ENCODE measurements around the gene SENP3.

SENP3 gene

GRCh38 chr17:7548585-7549400, 12.9 kb upstream of the SENP3 start, which contains the start of gene TNFSF12:
Gene TNFSF12, plus strand, starts transcription at chr17:7549058. Its CDS starts 96 bp downstream, at chr17:7549154.
- TF ChIP-seq CTCF (IDR thresholded peaks at IDR 0.05; ENCODE audit: borderline replicate concordance, control extremely low read depth, extremely low read depth, insufficient read depth, missing control alignments): no peak
- in situ Hi-C loops (cut with MboI; ENCODE audit: low sequenced_read_pairs, unreplicated experiment): no loop called here
- peak; percentile 84 for DNase-seq (ENCODE audit: low spot score)

- in situ Hi-C loops (cut with MboI; ENCODE audit: low sequenced_read_pairs, unreplicated experiment): no loop called here
- no peak for TF ChIP-seq CTCF (IDR thresholded peaks at IDR 0.05; ENCODE audit: borderline replicate concordance, control extremely low read depth, extremely low read depth, insufficient read depth, missing control alignments)
- no peak for DNase-seq (ENCODE audit: low spot score)
Measured at GRCh38 chr17:7549401-7550055, 12.2 kb upstream of the SENP3 start.

DNA sequence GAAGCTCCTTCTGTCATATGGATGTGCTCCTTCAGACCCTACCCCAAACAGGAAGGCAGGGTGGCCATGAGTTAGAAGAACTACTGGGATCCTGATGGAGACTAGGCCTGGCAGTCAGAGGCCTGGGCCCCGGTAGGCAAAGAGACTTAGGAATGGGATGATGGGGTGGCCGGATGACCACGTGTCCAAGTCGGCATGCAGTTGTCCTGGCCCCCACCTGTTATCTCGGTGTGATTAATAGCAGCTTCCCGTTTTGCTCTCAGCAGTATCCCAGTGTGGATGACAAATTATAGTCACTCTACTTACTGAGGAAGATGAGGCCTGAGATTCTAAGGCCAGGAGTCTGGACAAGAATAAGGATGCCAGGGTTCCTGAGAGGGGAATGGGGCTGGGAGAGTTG, 11.4 kb upstream of the SENP3 start:
- no peak for TF ChIP-seq CTCF (IDR thresholded peaks at IDR 0.05; ENCODE audit: borderline replicate concordance, control extremely low read depth, extremely low read depth, insufficient read depth, missing control alignments)
- DNase-seq (ENCODE audit: low spot score): no peak
- in situ Hi-C loops (cut with MboI; ENCODE audit: low sequenced_read_pairs, unreplicated experiment): no loop called here

- no peak for TF ChIP-seq CTCF (IDR thresholded peaks at IDR 0.05; ENCODE audit: borderline replicate concordance, control extremely low read depth, extremely low read depth, insufficient read depth, missing control alignments)
- in situ Hi-C loops (cut with MboI; ENCODE audit: low sequenced_read_pairs, unreplicated experiment): no loop called here
- DNase-seq (ENCODE audit: low spot score): no peak
Measured at GRCh38 chr17:7551396-7551795, 10.3 kb upstream of the SENP3 start.

- DNase-seq (ENCODE audit: low spot score): peak; percentile 64
- TF ChIP-seq CTCF (IDR thresholded peaks at IDR 0.05; ENCODE audit: borderline replicate concordance, control extremely low read depth, extremely low read depth, insufficient read depth, missing control alignments): no peak
- in situ Hi-C loops (cut with MboI; ENCODE audit: low sequenced_read_pairs, unreplicated experiment): no loop called here
Measured at GRCh38 chr17:7552621-7553051, 9.1 kb upstream of the SENP3 start.

GRCh38 chr17:7553356-7553755, 8.4 kb upstream of the SENP3 start:
- DNase-seq (ENCODE audit: low spot score): no peak
- in situ Hi-C loops (cut with MboI; ENCODE audit: low sequenced_read_pairs, unreplicated experiment): no loop called here
- no peak for TF ChIP-seq CTCF (IDR thresholded peaks at IDR 0.05; ENCODE audit: borderline replicate concordance, control extremely low read depth, extremely low read depth, insufficient read depth, missing control alignments)

Measured in GM13976 (cell line).